Muscle of arm (tissue), 12 donors: ENCODE data around the gene HES1. TPM values are rescaled to one million over a fixed set of nuclear protein-coding genes. Genes with fewer than 3 reads are reported as not detected.
"Not testable (repeated sequence)": the region's sequence is repeated elsewhere in the genome, so short reads cannot be mapped to it uniquely, and the experiment has no call there.

Experiments
- DNase-seq: peaks from one replicate; pipeline ENCODE4 v3.0.0-alpha.2; 2013
- polyA plus RNA-seq, 12 donors: library from polyadenylated mRNA; unstranded; fragments of 120-200 nt; gene quantifications; one replicate each; pipeline ENCODE4 v1.2.1, GENCODE V29; 2013; ENCODE audit not compliant: insufficient read length in 12 of 12

Gene HES1
- polyA plus RNA-seq, 12 donors, result 19.0 to 39.6 (median 27.7) TPM; not detected in 1

GRCh38 chr3:194123726-194124125 is 12.2 kb upstream of the HES1 start:
- no peak for DNase-seq

GRCh38 chr3:194124193-194124592 is 11.8 kb upstream of the HES1 start:
- no peak for DNase-seq

- no peak for DNase-seq
Measured at GRCh38 chr3:194125442-194125841, 10.5 kb upstream of the HES1 start.

GRCh38 chr3:194126790-194127189 is 9.2 kb upstream of the HES1 start:
- DNase-seq, result no peak

GRCh38 chr3:194128202-194128918 is 7.6 kb upstream of the HES1 start:
- no peak for DNase-seq

- DNase-seq, result not testable (repeated sequence)
Measured at GRCh38 chr3:194128919-194129295, 7.0 kb upstream of the HES1 start.

GRCh38 chr3:194129581-194130133 is 6.3 kb upstream of the HES1 start:
- DNase-seq, result peak; percentile 34

GRCh38 chr3:194130188-194130587 is 5.8 kb upstream of the HES1 start:
- DNase-seq, result no peak

GRCh38 chr3:194130807-194131589 is 5.0 kb upstream of the HES1 start:
- no peak for DNase-seq

GRCh38 chr3:194132465-194133286 is 3.3 kb upstream of the HES1 start:
- no peak for DNase-seq

GRCh38 chr3:194133661-194134230 is 2.2 kb upstream of the HES1 start:
- DNase-seq, result peak; percentile 55

GRCh38 chr3:194134231-194134756 is 1.7 kb upstream of the HES1 start:
- DNase-seq, result no peak

- peak; percentile 93 for DNase-seq
Measured at GRCh38 chr3:194134757-194135515, 1.0 kb upstream of the HES1 start.

GRCh38 chr3:194135516-194135805 is 487 bp upstream of the HES1 start:
- no peak for DNase-seq

- no peak for DNase-seq
Measured at GRCh38 chr3:194136519-194137007, 615 bp downstream of the HES1 start.

- peak; percentile 67 for DNase-seq
Measured at GRCh38 chr3:194137008-194137505, 1.1 kb downstream of the HES1 start.

- peak; percentile 35 for DNase-seq
Measured at GRCh38 chr3:194137506-194138474, 1.8 kb downstream of the HES1 start.

GRCh38 chr3:194138732-194139070 is 2.8 kb downstream of the HES1 start:
- DNase-seq, result no peak

- DNase-seq, result peak; percentile 61
Measured at GRCh38 chr3:194139071-194139813, 3.3 kb downstream of the HES1 start.
